Measurements from ENCODE around the gene TMEM176A.

The TMEM176A gene

DNA sequence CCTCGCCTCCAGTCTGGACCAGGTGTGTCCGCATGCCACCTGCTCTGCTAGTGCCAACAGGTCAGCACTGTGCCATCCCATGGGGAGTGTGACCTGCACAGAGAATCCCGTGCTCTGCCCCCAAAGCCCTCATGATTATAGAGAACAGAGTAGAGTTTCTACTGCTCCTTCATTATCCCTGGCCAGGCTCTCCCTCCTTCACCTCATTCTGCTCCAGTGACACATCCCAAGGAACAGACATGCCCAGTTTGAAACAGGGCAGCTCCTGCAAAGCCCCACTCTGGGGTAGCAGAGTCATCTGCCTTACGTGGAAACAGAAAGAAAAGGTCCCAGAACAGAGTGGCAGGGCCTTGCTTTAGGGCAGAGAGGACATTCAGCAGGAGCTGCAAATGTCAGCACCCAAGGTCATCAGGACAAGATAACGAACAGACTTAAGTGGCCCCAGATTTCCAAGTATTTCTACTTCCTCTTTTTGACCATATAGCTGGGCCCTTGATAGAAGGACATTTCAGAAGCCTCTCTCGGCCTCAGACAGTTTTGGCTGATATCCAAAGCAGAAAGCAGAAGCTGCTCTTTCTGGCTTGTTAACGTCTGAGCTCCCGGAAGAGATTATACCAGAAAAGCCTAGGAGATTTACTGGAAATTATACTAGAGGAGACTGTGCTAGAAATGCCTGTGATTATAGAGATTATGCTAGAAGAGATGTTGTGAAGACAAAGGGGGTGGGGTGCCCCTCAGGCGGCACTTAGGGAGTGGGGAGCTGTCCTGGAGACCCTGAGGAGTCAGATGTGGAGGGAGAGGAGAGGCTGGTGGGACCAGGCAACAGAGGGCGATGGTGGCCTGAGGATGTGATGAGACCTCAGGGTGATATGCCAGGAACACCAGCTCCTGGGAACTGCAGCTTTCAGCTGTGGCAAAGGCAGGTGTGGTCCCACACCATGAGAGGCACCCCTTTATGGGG, 13.0 kb upstream of the TMEM176A start:
- peak in 1 of 10 donors; percentile 31 for DNase-seq
- intact Hi-C loops (cut with DNase I): no loop called here

DNA sequence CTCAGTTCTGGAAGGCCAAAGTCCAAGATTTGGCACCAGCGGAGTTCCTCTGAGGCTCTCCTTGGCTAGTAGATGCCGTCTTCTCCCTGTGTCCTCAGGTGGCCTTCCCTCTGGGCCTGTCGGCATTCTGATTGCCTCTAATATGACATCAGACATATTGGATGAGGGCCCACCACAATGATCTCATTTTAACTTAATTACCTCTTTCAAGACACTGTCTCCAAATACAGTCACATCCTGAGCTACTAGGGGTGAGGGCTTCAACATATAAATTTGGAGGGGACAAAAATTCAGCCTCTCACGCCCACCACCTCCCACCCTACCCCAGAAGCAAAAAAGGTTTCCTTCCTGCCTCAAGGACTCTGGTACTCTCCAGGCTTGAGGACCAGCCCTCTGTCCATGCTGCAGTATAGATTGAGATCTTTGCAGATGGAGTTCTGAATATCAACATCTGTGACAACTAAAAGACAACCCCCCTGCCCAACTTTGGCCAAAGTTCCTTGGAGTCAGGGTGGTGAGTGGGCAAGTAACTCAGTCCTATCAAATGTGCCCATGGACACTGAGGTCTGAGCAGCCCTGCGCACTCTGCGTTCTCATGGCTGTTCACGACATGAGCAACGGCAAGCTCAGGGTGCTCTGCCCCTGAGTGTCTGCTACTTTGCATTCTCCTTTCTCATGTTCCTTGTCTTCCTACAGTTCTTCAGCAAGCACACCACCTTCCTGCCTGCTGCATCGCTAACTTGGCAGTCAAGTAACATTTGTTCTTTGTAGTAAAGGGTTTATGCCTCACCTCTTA, 11.9 kb upstream of the TMEM176A start:
- intact Hi-C loops (cut with DNase I): no loop called here
- no peak for DNase-seq

GRCh38 chr7:150790416-150791075, 10.0 kb upstream of the TMEM176A start:
- peak in 1 of 10 donors; percentile 36 for DNase-seq
- intact Hi-C loops (cut with DNase I): no loop called here

DNA sequence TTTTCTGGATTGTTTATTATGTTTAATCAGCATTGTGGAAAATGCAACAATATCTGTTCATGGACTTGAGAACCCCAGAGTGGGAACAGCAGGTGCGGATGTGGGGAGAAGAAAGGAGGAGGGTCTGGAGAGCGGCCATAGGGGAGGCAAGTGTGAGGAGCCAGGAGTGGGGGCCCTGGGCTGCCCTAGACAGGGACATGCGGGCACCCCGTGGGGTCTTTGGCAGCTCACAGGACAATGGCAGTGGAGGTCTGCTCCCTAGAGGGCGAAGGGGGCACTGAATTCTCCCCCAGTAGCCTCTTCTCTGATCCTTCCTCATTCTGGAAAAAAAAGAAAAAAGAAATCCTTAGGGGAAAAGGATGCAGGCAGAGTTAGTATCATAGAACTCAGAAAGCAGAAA, 9.3 kb upstream of the TMEM176A start:
- intact Hi-C loops (cut with DNase I): no loop called here
- no peak for DNase-seq

GRCh38 chr7:150791746-150792452, 8.7 kb upstream of the TMEM176A start:
- intact Hi-C loops (cut with DNase I): no loop called here
- peak in 1 of 10 donors; percentile 67 for DNase-seq

DNA sequence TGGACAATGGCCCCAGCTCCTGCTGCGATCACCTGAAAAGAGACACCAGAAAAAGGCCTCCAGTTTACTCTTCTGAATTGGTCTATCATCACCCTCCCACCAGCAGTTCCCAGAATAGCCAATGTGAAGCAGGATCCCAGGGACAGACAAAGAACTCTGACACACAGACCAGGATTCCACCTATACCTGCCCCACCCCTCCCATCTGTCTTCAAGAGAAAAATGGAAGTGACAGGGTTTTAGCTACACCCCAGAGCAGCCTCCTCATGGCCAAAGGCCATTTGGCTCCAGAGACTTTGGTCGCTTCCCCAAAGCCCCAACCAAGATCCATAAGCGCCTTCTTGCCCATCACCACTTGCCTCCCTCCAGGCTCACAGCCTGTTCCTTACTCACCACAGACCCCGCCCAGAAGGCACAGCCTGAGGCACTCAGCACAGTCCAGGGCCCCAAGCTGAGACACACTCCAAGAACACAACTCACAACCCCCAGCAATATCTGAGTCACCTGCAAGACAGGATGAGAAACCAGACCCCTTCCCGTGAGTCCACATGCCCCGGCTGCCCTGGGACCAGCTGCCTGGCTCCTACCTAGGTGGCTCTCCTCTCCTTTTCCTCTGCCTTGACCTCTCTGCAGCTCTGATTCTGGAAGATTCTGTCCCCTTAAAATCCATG, 6.9 kb upstream of the TMEM176A start:
- intact Hi-C loops (cut with DNase I): no loop called here
- peak in 2 of 10 donors; percentile 40 to 64 for DNase-seq

DNA sequence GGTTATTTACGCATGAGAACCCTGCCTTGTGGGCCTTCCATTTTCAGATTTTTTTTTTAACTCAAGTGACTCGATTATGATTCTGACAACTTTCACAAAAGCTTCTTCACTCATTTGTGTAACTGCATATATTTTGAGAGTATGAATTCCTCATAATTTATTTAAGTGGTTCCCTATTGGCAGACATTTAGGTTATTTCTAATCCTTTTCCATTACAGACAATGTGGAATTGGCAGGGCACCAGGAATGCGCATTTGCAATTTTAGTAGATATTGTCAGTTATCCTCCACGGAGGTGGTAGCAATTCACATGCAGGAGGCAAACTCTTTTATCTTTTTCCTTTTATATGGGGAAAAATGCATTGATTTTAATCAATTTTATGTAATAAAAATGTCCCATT, 2.9 kb upstream of the TMEM176A start:
- DNase-seq: no peak
- intact Hi-C loops (cut with DNase I): no loop called here

GRCh38 chr7:150799156-150799555, 1.4 kb upstream of the TMEM176A start:
- intact Hi-C loops (cut with DNase I): no loop called here
- no peak for DNase-seq

DNA sequence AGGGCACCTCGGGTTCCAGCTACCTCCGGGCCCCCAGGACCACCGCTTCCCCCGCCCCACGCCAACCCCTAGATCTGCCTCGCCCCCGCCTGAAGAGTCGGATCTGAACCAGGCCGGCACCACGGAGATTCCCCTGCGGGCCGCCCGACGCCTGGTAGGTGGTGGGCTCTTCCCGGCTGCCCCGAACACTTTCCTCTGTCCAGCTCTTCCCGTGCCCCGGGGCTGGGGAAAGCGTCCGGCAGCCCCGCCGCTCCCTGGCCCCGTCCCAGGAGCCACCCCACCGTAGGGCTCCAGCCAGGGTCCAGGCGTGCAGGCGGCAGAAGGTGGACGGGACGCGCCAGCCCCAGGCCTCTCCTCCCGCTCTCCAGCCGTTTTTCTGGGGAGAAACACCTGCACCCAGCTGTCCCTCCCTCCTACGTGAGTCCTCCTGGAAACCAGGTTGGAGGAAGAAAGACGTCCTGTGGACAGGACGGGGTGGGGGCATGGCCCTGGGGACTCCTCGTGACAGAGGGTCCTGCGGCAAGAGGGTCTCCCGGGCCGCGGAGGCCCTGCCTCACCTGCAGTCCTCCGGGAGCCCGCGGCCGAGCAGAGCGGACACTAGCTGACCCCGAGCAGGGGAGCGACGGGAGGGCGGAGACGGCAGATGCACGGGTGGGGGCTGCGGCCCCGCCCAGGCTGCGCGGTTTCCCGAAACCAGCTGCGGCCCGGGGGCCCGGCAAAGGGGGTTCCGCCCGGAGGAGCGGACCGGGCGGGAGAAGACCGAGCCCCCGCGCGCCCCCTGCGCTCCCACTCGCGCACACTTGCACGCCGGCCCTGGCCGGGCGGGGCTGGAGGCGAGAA, 608 bp upstream of the TMEM176A start, which contains the start of gene TMEM176B:
Gene TMEM176B, minus strand, starts transcription at position 624 of the 840 bp plus-strand sequence. CDS start 3,795 bp downstream, outside the sequence.
- intact Hi-C loops (cut with DNase I): no loop called here
- peak in 3 of 10 donors; percentile 38 to 91 (median 79) for DNase-seq

- peak in 1 of 10 donors; percentile 47 for DNase-seq
- intact Hi-C loops (cut with DNase I): no loop called here
Observed at GRCh38 chr7:150801242-150801945, 825 bp downstream of the TMEM176A start.

- intact Hi-C loops (cut with DNase I): no loop called here
- DNase-seq: peak in 1 of 10 donors; percentile 38
Observed at GRCh38 chr7:150801946-150802771, 1.6 kb downstream of the TMEM176A start.

DNA sequence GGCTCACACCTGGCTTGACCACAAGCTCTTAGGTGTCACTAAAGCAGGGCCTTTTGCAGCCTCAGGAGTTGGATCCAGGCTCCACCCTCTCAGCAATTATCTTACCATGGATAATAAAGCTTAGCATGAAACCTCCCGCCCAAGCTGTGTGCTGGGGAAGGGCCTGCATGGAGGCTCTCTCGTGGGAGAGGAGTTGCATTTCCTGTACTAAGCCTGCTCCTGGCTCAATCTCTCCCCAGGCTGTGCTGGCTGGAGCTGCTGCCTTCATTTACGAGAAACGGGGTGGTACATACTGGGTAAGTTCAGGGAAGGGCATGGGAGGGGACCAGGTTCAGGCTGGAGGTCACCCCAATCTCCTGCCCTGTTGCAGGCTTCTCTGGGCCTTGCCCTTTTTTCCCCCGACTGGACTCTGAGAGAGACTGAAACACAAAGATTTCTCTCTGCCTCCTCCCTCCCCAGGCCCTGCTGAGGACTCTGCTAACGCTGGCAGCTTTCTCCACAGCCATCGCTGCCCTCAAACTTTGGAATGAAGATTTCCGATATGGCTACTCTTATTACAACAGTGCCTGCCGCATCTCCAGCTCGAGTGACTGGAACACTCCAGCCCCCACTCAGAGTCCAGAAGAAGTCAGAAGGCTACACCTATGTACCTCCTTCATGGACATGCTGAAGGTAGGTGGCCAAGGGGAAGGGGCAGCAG, 2.7 kb downstream of the TMEM176A start:
- DNase-seq: peak in 1 of 10 donors; percentile 47
- intact Hi-C loops (cut with DNase I): no loop called here

DNA sequence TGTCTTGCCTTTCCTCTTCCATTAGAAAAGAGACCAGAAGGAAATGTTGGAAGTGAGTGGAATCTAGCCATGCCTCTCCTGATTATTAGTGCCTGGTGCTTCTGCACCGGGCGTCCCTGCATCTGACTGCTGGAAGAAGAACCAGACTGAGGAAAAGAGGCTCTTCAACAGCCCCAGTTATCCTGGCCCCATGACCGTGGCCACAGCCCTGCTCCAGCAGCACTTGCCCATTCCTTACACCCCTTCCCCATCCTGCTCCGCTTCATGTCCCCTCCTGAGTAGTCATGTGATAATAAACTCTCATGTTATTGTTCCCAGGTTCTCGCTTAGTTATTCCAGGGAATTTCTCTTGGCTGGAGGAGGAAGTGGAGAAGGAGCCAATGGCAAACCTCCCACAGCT, 4.2 kb downstream of the TMEM176A start:
- DNase-seq: no peak
- intact Hi-C loops (cut with DNase I): no loop called here

DNA sequence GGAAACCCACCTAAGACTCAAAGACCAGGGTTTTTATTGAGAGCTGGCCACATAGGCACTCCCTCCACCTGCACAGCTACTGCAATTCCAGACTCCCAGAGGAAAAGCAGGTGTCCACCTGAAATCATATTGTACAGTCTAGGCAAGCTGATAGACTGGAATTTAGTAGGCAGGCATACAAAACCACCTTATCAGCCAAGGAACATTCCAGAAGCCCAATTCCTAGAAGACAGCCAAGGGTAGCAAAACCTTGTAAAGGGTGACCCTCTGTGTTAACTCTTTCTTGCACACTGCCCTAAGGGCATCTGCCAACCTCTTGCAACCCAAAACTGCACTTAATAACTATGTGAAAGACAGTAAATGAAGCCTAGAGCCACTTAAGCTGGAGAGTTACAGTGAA, 5.3 kb downstream of the TMEM176A start:
- intact Hi-C loops (cut with DNase I): no loop called here
- DNase-seq: no peak

GRCh38 chr7:150806454-150806853, 5.9 kb downstream of the TMEM176A start:
- intact Hi-C loops (cut with DNase I): no loop called here
- DNase-seq: no peak

GRCh38 chr7:150806863-150807262, 6.3 kb downstream of the TMEM176A start:
- intact Hi-C loops (cut with DNase I): no loop called here
- no peak for DNase-seq

Data from posterior cingulate gyrus (tissue), 11 donors.